Measurements from ENCODE around the gene PLGLB2.
"Not testable (repeated sequence)": the region's sequence is repeated elsewhere in the genome, so short reads cannot be mapped to it uniquely, and the experiment has no call there.

PLGLB2 gene

GRCh38 chr2:87747791-87748190, at the start of gene PLGLB2:
Gene PLGLB2, plus strand, starts transcription at chr2:87748087. Its CDS starts 67 bp downstream, at chr2:87748154.
- H3K4me1 ChIP-seq (ENCODE audit: insufficient read depth, low read length); H3K9me3 ChIP-seq (ENCODE audit: low read length); H3K36me3 ChIP-seq (ENCODE audit: insufficient read depth, low read length); H2AFZ ChIP-seq (ENCODE audit: low read depth, low read length); H3K27me3 ChIP-seq (ENCODE audit: insufficient read depth, low read length); H3K4me3 ChIP-seq (ENCODE audit: low read length): not testable (repeated sequence)

DNA sequence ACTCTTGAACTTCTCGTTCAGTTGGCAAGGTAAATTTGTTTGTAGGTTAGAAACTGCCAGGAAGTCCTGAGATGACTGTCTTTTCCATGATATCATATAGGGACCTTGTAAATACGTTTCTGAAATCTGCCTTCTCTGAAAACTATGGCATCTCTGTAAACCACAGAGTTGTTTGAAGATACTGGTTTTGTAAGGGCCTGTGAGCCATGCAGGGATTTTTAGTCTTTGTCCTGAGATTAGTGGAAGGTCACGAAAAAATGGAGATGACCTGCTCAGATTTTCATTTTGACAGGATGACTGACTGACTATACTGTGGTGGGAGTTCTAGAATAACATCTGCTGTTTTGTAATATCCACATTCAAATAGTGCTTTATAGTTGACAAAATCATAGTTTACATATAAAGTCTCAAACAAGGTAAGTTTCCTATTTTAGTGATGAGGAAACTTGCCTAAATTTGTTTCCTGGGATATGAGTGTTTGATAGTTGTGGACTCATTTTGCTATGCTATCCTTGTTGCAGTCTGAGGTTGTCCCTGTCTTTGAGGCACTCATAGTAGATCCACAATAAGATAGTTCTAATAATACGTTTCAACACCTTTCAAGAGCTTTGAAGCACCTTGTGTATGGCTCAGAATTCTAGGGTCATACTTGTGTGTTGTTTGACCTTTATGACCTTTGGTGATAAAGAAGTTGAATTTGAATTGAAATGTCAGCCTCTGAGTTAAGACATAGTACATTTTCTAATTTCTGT, 43.1 kb upstream of the PLGLB2 start:
- not testable (repeated sequence) for H2AFZ ChIP-seq (ENCODE audit: low read depth, low read length); H3K9me3 ChIP-seq (ENCODE audit: low read length); H3K27me3 ChIP-seq (ENCODE audit: insufficient read depth, low read length); H3K36me3 ChIP-seq (ENCODE audit: insufficient read depth, low read length); H3K4me1 ChIP-seq (ENCODE audit: insufficient read depth, low read length); H3K4me3 ChIP-seq (ENCODE audit: low read length)

DNA sequence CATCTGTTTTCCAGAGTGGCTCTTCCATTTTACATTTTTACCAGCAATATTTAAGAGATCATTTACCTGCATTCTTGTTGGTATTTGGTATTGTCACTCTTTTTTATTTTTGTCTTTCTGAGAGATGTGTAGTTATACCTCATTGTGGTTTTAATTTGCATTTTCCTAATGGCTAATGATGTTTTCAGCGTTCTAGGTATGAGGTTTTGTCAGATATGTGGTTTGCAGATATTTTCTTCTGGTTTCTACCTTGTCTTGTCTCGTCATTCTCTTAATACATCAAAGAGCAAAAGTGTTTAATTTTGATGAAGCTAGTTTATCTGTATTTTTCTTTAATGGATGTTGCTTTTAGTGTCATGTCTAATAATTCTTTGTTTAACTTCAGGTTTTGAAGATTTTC, 39.5 kb upstream of the PLGLB2 start:
- H2AFZ ChIP-seq (ENCODE audit: low read depth, low read length); H3K36me3 ChIP-seq (ENCODE audit: insufficient read depth, low read length); H3K9me3 ChIP-seq (ENCODE audit: low read length); H3K27me3 ChIP-seq (ENCODE audit: insufficient read depth, low read length); H3K4me1 ChIP-seq (ENCODE audit: insufficient read depth, low read length); H3K4me3 ChIP-seq (ENCODE audit: low read length): not testable (repeated sequence)

DNA sequence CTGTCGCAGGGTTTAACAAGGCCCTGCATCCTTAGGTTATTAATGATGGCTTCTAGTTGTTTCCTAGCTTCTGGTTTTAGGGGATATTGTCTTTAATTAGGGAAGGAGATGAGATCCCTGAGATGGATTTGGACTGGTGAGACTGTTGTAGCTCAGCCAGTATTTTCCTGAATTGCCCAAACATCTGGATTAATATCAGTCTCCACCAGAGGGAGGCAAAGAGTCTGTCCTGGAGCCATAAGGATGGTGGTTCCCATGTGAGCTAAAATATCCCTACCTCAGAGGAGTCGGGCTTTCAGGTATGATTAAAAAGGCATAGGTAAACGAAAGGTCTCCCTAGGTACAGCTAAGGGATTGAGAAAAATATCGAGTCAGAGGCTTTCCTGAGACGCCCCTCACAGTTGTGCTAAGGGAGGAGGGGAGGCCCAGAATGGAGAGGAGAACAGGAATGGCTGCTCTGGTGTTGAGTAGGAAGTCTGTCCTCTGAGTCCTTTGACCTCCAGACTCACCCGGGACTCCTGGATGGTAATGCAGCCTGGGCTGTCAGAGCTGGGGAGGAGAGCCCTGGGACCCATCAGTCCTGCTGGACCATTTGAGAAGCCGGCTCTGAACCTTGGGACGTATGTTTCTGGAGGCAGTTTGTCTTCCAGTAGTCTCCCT, 19.8 kb upstream of the PLGLB2 start:
- not testable (repeated sequence) for H3K9me3 ChIP-seq (ENCODE audit: low read length); H2AFZ ChIP-seq (ENCODE audit: low read depth, low read length); H3K4me1 ChIP-seq (ENCODE audit: insufficient read depth, low read length); H3K27me3 ChIP-seq (ENCODE audit: insufficient read depth, low read length); H3K4me3 ChIP-seq (ENCODE audit: low read length); H3K36me3 ChIP-seq (ENCODE audit: insufficient read depth, low read length)

DNA sequence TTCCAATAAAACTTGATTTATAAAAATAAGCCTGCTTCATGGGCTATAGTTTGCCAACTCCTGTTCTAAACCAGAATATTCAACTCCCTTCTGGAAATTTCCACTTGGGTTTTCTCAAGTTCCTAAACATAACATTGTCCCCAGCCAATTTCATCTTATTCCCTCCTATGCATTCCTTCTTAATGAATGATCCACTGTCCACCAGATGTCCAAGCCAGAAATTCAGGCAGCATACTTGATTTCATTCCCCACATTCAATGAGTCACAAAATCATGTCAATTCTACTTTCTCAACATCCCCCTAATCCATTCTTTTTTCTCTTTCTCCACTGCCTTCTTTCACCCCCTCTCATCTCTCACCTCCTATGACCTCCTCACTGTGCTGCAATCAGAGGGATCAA, 7.0 kb upstream of the PLGLB2 start:
- H3K9me3 ChIP-seq (ENCODE audit: low read length); H3K27me3 ChIP-seq (ENCODE audit: insufficient read depth, low read length); H3K4me1 ChIP-seq (ENCODE audit: insufficient read depth, low read length); H3K4me3 ChIP-seq (ENCODE audit: low read length); H3K36me3 ChIP-seq (ENCODE audit: insufficient read depth, low read length); H2AFZ ChIP-seq (ENCODE audit: low read depth, low read length): not testable (repeated sequence)

- H3K27me3 ChIP-seq (ENCODE audit: insufficient read depth, low read length); H3K4me1 ChIP-seq (ENCODE audit: insufficient read depth, low read length); H3K4me3 ChIP-seq (ENCODE audit: low read length); H3K36me3 ChIP-seq (ENCODE audit: insufficient read depth, low read length); H2AFZ ChIP-seq (ENCODE audit: low read depth, low read length); H3K9me3 ChIP-seq (ENCODE audit: low read length): not testable (repeated sequence)
Observed at GRCh38 chr2:87742393-87743108, 5.3 kb upstream of the PLGLB2 start.

DNA sequence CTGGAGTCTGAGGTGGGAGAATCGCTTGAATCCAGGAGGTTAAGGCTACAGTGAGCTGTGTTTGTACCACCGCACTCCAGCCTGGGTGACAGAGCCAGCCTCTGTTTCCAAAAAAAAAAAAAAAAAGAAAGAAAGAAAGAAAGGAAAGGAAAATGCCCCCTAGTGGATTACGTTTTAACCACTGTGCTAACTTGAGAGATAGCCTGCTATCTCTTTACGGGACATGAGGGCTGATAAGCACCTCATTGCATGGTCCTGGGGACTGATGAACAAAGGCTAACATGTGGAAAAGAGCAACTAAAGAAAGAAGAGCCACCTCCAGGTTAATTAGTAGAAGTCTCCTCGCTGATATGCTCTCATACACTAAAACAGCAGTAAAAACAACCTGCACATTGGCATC, 4.2 kb upstream of the PLGLB2 start:
- not testable (repeated sequence) for H3K4me3 ChIP-seq (ENCODE audit: low read length); H2AFZ ChIP-seq (ENCODE audit: low read depth, low read length); H3K27me3 ChIP-seq (ENCODE audit: insufficient read depth, low read length); H3K9me3 ChIP-seq (ENCODE audit: low read length); H3K36me3 ChIP-seq (ENCODE audit: insufficient read depth, low read length); H3K4me1 ChIP-seq (ENCODE audit: insufficient read depth, low read length)

DNA sequence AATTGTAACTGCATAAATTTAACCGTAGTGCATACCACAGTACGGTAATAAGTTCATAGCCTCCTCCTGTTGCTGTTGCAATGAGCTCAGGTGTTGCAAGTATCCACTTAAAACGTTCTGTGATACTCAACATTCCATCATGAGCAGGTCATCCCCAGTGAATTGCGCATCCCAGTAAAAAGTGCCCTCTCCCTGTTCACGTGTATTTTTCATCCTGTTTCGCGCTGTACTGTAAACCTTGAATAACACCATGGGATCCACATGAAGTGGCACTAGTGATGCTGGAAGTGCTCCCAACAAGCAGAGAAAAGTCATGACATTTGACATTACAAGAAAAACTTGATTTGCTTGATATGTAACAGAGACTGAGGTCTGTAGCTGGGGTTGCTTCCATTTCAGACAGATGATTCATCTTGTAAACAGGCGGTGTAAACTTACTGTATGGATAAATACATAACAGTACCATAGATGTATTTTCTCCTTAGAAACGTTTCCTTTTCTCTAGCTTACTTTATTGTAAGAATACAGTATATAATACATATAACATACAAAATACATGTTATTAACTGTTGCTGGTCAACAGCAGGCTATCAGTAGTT, 2.4 kb upstream of the PLGLB2 start:
- H3K4me3 ChIP-seq (ENCODE audit: low read length); H3K9me3 ChIP-seq (ENCODE audit: low read length); H3K27me3 ChIP-seq (ENCODE audit: insufficient read depth, low read length); H3K4me1 ChIP-seq (ENCODE audit: insufficient read depth, low read length); H3K36me3 ChIP-seq (ENCODE audit: insufficient read depth, low read length); H2AFZ ChIP-seq (ENCODE audit: low read depth, low read length): not testable (repeated sequence)

GRCh38 chr2:87748524-87748923, 637 bp downstream of the PLGLB2 start:
- H3K27me3 ChIP-seq (ENCODE audit: insufficient read depth, low read length); H3K4me3 ChIP-seq (ENCODE audit: low read length); H3K9me3 ChIP-seq (ENCODE audit: low read length); H3K4me1 ChIP-seq (ENCODE audit: insufficient read depth, low read length); H3K36me3 ChIP-seq (ENCODE audit: insufficient read depth, low read length); H2AFZ ChIP-seq (ENCODE audit: low read depth, low read length): not testable (repeated sequence)

- not testable (repeated sequence) for H3K4me3 ChIP-seq (ENCODE audit: low read length); H3K9me3 ChIP-seq (ENCODE audit: low read length); H3K27me3 ChIP-seq (ENCODE audit: insufficient read depth, low read length); H3K36me3 ChIP-seq (ENCODE audit: insufficient read depth, low read length); H2AFZ ChIP-seq (ENCODE audit: low read depth, low read length); H3K4me1 ChIP-seq (ENCODE audit: insufficient read depth, low read length)
Observed at GRCh38 chr2:87750560-87750959, 2.7 kb downstream of the PLGLB2 start.

- not testable (repeated sequence) for H3K9me3 ChIP-seq (ENCODE audit: low read length); H3K4me1 ChIP-seq (ENCODE audit: insufficient read depth, low read length)
Observed at GRCh38 chr2:87754759-87755158, 6.9 kb downstream of the PLGLB2 start.

More at GRCh38 chr2:87754759-87755158, 6.9 kb downstream of the PLGLB2 start:
- not testable (repeated sequence) for H3K4me3 ChIP-seq (ENCODE audit: low read length); H2AFZ ChIP-seq (ENCODE audit: low read depth, low read length); H3K36me3 ChIP-seq (ENCODE audit: insufficient read depth, low read length); H3K27me3 ChIP-seq (ENCODE audit: insufficient read depth, low read length)
